Muscle of arm (tissue), 14 donors: Measurements from ENCODE around the gene PDE8B. TPM values are rescaled to one million over a fixed set of nuclear protein-coding genes. Genes with fewer than 3 reads are reported as not detected.

ENCODE experiments used
- DNase-seq: peaks from one replicate; pipeline ENCODE4 v3.0.0-alpha.2; 2013
- long read RNA-seq, 11 donors: transcript quantifications; one replicate each; lab custom pipeline, GENCODE V29; 2026
- polyA plus RNA-seq, 12 donors: library from polyadenylated mRNA; unstranded; fragments of 120-200 nt; gene quantifications; one replicate each; pipeline ENCODE4 v1.2.1, GENCODE V29; 2013; ENCODE audit not compliant: insufficient read length in 12 of 12

Gene PDE8B, protein sequence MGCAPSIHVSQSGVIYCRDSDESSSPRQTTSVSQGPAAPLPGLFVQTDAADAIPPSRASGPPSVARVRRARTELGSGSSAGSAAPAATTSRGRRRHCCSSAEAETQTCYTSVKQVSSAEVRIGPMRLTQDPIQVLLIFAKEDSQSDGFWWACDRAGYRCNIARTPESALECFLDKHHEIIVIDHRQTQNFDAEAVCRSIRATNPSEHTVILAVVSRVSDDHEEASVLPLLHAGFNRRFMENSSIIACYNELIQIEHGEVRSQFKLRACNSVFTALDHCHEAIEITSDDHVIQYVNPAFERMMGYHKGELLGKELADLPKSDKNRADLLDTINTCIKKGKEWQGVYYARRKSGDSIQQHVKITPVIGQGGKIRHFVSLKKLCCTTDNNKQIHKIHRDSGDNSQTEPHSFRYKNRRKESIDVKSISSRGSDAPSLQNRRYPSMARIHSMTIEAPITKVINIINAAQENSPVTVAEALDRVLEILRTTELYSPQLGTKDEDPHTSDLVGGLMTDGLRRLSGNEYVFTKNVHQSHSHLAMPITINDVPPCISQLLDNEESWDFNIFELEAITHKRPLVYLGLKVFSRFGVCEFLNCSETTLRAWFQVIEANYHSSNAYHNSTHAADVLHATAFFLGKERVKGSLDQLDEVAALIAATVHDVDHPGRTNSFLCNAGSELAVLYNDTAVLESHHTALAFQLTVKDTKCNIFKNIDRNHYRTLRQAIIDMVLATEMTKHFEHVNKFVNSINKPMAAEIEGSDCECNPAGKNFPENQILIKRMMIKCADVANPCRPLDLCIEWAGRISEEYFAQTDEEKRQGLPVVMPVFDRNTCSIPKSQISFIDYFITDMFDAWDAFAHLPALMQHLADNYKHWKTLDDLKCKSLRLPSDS
- polyA plus RNA-seq = 10 to 100 TPM in 2 of 12 donors, 1 to 10 TPM in 9, not detected in 1; 2.0 to 30.1 (median 3.8) TPM
- long read RNA-seq, donor 1, partial matches to known transcripts = 14 of 20 reads
- long read RNA-seq, donor 1, other reads (novel, unspliced or antisense) = 6 of 20 reads
- long read RNA-seq, donor 2 = 0 reads
- long read RNA-seq, donor 3 = 0 reads
- long read RNA-seq, donor 4 = 0 reads
- long read RNA-seq, donor 5 = 0 reads
- long read RNA-seq, donor 6 = 0 reads
- long read RNA-seq, donor 7 = 0 reads
- long read RNA-seq, donor 8, full-length matches to known transcripts = 1 of 1 reads
- long read RNA-seq, donor 8, partial matches to known transcripts = 0 of 1 reads
- long read RNA-seq, donor 8, other reads (novel, unspliced or antisense) = 0 of 1 reads
- long read RNA-seq, donor 9, partial matches to known transcripts = 8 of 8 reads
- long read RNA-seq, donor 9, other reads (novel, unspliced or antisense) = 0 of 8 reads
- long read RNA-seq, donor 10 = 0 reads
- long read RNA-seq, donor 11 = 0 reads

GRCh38 chr5:77210091-77210963 is at the start of gene PDE8B:
Gene PDE8B (plus strand): TSS chr5:77210680. CDS start chr5:77210926, 246 bp downstream.
- DNase-seq = no peak

DNA sequence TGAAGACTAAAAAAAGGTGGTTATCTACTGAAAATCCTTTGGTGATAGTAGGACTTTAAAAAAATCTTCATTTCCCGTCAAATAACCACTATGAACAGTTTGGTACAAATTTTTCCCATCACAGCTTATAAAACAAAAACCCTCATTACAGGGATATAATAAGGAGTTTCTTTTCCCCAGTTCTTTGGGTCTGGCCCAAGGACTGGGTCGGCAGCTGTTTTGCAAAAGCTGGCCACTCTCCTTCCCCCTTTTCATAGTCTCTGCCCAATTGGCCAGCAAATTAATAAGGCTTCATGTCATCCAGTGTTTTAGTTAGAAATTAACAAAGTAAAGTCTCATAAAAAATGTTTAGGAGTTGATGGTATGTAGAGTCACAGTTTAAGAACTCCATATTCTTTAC is 47.0 kb upstream of the PDE8B start:
- DNase-seq = no peak

DNA sequence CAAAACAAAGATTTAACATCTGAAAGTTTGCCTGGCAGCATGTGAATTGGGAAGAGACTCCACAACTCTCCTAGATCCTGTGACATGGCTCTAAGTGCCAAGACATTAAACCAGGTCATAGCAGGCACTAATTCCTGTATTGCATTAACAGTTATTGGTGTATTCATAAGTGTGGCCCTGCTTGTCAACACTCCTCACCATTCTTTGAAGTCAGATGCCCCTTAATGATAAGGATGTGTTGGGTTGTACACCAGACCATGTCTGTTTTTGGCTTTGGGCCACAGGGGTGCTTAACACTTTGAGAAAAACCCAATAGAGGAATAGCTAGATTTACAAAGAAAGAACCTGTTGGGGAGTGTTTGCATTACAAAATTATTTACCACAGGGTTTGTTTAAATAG is 43.4 kb upstream of the PDE8B start:
- DNase-seq = no peak

DNA sequence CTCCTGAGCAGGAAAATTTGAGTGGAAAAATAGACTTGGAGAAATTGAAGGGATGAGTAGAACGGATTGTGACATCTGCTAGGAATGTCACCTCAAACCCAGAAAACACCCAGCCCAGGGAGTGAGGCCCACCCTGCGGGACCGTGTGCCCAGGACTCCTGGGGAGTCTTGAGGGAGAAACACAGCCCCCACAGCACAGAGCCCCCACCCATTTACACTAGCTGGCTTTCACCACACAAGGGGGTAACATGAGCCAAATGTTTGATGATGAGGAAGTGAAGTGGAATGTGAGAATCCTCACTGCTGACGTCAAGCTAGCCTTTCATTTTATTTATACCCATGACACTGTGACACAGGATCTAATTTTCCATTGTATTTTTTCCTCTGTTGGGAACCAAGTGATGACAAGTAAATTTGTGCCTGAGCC is 42.8 kb upstream of the PDE8B start:
- DNase-seq = peak; percentile 64

GRCh38 chr5:77168161-77168878 is 42.2 kb upstream of the PDE8B start:
- DNase-seq = no peak

- DNase-seq = no peak
Measured at GRCh38 chr5:77168879-77169244, 41.6 kb upstream of the PDE8B start.

DNA sequence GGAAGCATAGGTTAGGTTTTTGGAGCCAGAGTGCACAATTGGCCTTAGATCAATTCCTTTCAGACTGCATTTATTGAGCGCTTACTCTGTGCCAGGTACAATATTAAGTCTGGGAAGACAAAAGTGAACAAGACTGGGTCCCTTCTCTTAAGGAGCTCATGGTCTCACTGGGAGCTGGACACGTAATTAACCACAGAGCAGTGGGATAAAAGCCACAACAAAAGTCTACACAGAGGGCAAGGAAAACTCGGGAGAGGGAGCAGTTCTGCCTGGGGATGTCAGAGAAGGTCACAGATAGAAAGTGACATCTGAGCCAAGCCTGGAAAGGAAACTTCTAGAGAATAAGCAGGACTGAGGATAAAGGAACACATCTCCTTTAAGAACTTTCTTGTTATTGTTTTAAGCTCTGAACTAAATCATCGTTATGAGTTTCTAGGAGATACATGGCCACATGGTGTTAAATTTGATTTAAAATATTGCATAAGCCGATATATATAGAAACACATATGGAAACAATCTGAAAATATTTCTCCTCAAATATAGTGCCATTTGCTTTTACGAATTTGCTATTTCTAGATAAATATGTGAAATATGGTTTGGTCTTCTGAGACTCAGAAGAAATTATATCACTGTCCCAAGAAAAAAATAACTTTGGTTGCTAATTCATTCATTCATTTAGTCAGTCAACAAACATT is 40.1 kb upstream of the PDE8B start:
- no peak for DNase-seq

DNA sequence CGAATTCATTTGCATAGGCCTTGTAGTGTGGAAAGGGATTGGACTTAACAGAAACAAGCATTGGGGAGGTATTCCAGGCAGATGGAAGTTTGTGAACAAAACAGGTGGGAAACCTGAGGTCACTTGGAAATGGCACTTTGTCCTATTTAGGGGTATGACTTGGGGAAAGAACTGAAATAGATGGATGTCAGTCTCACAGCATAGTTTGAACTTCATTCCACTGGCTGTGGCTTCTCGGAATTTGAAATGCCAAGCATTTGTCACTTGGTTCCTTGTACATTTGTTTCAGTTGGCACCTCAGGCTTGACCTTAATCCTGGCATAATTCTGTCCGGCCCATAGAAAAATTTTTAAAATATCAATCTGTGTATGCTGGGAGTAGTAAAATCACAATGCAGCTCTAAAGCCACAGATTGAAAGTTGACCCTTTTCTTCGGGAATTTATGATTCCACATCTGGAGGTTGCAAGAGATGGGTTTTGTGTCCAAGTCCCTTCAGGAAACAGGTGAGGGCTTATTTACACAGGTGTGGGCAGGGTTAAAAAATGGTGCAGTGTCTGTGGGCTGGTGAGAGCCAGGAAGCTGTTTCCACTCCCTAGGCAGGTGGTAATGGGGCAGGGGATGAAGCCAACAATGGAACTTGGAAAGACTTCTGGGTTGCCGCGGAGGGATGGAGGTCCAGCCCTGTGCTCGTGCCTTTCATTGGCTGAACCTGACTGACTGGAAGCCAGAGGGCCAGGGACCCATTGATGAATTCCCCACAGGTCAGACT is 39.2 kb upstream of the PDE8B start:
- no peak for DNase-seq

GRCh38 chr5:77172713-77173328 is 37.7 kb upstream of the PDE8B start:
- no peak for DNase-seq

DNA sequence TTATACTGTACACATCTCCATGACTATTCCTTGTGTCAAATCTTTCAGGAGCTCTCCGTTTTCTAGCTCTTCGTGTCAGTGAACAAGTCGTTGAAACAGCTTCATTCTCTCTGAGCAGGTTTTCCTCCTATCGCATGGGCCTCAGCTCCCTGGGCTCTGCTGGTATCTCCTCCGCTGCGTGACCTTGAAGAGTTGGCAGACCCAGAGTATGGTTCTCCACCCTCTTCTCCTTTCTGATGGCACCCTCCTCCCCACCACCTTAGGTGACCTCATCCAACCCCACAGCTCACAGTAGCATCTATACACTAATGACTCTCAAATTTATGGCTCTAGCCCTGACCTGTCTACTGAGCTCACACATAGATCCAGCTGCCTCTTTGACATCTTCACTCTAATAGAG is 36.0 kb upstream of the PDE8B start:
- no peak for DNase-seq

DNA sequence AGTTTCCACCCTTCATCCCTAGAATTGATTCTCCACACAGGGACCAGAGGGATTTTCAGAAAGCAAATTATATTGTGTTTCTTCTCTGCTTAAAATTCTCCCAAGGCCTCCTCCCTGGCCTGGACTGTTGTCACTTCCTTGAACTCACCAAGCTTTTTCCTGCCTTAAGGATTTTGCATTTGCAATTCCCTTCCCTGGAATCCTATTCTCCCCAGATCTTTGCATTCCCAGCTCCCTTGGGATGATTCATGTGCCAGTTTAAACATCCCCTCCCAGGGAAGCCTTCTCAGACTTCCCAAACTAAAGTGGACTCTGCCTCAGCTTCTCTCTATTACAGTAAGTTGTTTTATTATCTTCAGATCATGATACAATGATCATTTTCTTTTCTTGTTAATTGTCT is 35.2 kb upstream of the PDE8B start:
- no peak for DNase-seq

GRCh38 chr5:77176429-77176828 is 34.1 kb upstream of the PDE8B start:
- no peak for DNase-seq

DNA sequence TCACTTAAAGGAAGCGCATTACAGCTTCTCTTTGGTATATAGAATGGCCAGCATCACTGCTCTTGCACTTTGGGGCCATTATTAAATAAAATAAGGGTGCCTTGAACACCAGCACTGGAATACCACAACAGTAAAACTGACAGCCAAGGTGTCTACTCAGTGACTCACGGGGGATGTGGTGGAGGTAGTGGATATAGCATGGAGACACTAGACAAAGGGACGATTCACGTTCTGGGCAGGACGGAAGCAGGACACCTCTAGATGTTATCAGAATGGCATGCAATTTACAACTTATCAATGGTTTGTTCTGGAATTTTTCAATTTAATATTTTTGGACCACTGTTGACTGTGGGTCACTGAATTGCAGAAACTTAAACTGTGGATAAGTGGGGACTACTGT is 32.9 kb upstream of the PDE8B start:
- DNase-seq = no peak

DNA sequence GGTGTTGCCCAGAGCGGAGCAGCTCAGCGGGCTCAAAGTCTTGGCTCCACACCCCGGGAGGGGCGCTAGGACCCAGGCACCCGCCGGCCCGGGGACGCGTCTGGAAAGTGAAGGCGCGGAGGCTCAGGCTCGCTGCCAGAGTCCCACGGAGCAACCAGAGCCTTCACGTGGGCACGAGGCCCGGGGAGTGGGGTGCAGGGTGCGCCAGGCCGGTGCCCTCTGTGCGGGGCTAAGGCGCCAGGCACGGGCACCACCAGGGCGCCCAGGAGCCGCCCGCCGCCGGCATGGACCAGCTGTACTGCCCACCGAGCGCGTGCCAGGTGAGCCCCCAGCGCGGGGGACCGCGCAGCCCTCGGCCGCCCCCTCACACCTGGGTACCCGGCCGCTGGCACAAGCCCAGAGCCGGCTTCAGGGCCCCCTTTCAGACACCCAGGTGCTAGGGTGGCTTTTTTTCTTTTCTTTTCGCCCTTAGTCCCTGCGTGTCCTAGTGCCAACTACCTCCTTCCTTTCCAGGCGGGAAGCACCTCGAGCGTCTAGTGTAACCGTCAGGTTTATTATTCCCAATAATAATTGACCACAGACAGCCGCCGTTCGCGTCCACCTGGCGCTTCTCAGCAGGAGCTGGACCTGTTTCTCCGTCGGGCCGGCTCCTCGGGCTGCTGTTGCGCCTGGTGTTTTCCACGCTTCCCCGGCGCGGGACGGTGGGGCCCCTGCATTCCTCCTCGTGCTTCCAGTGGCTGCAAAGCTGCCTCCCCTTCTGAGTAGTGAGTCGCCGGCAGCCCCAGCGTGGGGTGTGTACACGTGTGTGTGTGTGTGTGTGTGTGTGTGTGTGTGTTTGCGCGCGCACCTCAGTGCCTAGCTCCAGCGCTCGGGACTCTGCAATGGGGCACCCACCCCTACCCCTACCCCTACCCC is 30.1 kb upstream of the PDE8B start:
- DNase-seq = peak; percentile 28

GRCh38 chr5:77181173-77181572 is 29.3 kb upstream of the PDE8B start:
- no peak for DNase-seq

DNA sequence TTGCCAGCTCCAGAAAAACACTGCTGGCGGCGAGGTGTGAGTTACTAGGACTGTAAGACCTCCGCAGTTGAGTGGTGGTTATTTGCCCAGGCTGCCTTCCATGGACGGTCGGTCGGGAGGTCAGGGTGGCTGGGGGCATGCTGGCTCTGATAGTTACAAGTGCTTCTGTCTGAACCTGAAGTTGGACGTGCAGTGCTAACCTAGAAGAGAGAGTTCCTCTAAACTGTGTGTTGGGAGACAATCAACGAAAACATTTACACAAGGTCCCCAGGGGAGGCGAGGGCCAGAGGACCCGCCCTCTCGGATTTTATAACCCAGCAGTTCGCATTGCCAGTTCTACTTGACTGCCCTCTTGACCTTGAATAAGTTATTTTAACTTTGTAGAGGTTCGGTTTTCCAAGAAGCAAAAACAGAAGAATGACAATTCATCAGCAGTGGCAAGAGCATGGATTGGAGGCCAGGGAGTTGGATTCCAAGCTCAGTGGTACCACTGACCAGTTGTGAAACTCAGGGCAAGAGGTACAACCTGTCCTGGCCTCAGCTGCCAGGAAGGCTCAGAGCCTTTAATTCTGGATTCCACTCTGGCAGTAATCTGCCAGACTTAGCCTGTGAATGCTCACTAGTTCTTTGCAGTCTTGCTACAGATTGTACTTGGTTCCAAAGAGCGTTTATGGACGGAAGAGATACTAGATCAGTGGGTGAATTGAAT is 28.7 kb upstream of the PDE8B start:
- no peak for DNase-seq
